Lung (tissue), 12 donors: Measurements from ENCODE around the gene HTRA2. TPM values are rescaled to one million over a fixed set of nuclear protein-coding genes. Genes with fewer than 3 reads are reported as not detected.

ENCODE experiments used
- ATAC-seq: fragments of 200-7000 bp; cut with Tn5 transposase; one replicate; pipeline ENCODE4 v1.9.1; 2020; ENCODE audit warnings: moderate number of reproducible peaks; ENCODE audit not compliant: insufficient read depth, low FRiP score
- DNase-seq, 3 donors: peaks; one replicate each; pipeline ENCODE4 v3.0.0-alpha.2; 2013 to 2017
- H3K27ac ChIP-seq, 2 donors: one replicate each; pipeline ENCODE4 v1.5.1; 2013; ENCODE audit warnings: mild to moderate bottlenecking in 2 of 2, moderate library complexity in 2 of 2, control low read depth in 1 of 2, inconsistent platforms in 1 of 2, low read depth in 1 of 2, low read length in 1 of 2
- H3K27me3 ChIP-seq, 3 donors: one replicate each; pipeline ENCODE4 v1.5.1; 2013; ENCODE audit warnings: low read length in 2 of 3; ENCODE audit not compliant: control insufficient read depth in 3 of 3, insufficient read depth in 3 of 3
- H3K36me3 ChIP-seq, 4 donors: one replicate each; pipeline ENCODE4 v1.5.1; 2013; ENCODE audit warnings: low read length in 4 of 4, mild to moderate bottlenecking in 1 of 4, moderate library complexity in 1 of 4; ENCODE audit not compliant: control insufficient read depth in 4 of 4, insufficient read depth in 4 of 4
- H3K4me1 ChIP-seq, 5 donors: one replicate each; pipeline ENCODE4 v1.5.1; 2013; ENCODE audit warnings: low read length in 5 of 5, mild to moderate bottlenecking in 2 of 5, moderate library complexity in 1 of 5; ENCODE audit not compliant: control insufficient read depth in 5 of 5, insufficient read depth in 5 of 5
- H3K4me3 ChIP-seq: one replicate; pipeline ENCODE4 v1.5.1; 2013; ENCODE audit warnings: mild to moderate bottlenecking, control low read depth, moderate library complexity
- H3K9ac ChIP-seq, 2 donors: one replicate each; pipeline ENCODE4 v1.5.1; 2013; ENCODE audit warnings: low read length in 2 of 2, control low read depth in 1 of 2; ENCODE audit not compliant: insufficient read depth in 1 of 2
- H3K9me3 ChIP-seq, 4 donors: one replicate each; pipeline ENCODE4 v1.5.1; 2013; ENCODE audit warnings: low read length in 3 of 4, mild to moderate bottlenecking in 1 of 4, moderate library complexity in 1 of 4; ENCODE audit not compliant: control insufficient read depth in 4 of 4, insufficient read depth in 3 of 4
- WGBS, 2 donors: extraction: QIAGEN DNeasy Blood & Tissue Kit; methylation state at CpG; one replicate each; pipeline ENCODE4 v1.1.7; 2013; 5-methylcytosine and 5-hydroxymethylcytosine counted together
- polyA plus RNA-seq, 2 donors: library from polyadenylated mRNA; stranded (reverse); fragments of 200-250 nt; gene quantifications; one replicate each; pipeline ENCODE4 v1.2.1, GENCODE V29; 2013
- total RNA-seq, 2 donors: library from RNA; depleted of rRNA in 1 of 2; stranded (reverse); fragments of >200 nt in 1 of 2; gene quantifications; one replicate each; pipeline ENCODE4 v1.2.1, GENCODE V29; 2014 to 2021
- TF ChIP-seq, protein P1 (sequence below): IDR thresholded peaks from 2 replicates; pipeline ENCODE4 v1.5.1; 2012; ENCODE audit warnings: mild to moderate bottlenecking; ENCODE audit errors: control extremely low read depth, extremely low read depth
- donor health status: control.
- donor health status: control.
- donor health status: Bipolar disorder and iron deficiency.
- donor health status: healthy.
- donor health status: DM: yes; HTN: yes; CAD: no.

Gene HTRA2
- total and polyA plus RNA-seq, 4 donors: 26.6 to 42.1 (median 31.6) TPM

DNA sequence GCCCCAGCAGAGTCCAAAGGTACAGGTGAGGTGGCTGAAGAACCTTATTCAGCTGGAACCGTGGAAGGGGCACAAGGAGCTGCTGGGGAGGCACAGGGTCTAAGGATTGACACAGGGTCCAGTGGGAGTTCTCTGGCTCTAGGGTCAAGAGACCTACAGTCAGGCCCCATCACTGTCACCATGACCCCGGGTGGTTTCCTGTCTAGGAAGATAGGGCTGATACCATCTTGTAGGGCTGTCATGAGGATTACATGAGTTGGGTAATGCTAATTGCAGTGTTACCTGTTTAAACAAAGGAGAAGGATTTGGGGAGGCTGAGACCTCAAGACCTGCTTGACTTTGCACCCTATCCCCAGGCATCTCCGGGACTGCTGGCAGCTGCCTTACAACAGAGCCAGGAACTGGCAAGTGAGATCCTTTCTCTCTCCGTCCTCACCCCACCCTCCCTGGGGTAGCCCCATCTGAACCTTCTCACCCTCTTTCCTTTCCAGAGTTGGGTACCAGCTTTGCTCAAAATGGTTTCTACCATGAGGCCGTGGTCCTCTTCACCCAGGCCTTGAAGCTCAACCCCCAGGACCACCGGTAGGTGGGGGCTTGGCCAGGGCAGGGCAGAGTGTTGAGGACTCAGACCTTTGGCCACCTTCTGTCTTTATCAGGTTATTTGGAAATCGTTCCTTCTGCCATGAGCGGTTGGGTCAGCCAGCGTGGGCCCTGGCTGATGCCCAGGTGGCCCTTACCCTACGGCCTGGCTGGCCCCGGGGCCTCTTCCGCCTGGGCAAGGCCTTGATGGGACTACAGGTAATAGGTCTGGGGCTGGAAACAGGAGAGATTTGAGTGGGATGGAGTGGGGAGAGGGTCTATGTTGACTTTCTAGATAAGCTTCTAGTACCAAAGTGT is 37.8 kb upstream of the HTRA2 start:
- ATAC-seq: no peak
- no peak overlapping the region for H3K27ac ChIP-seq
- TF ChIP-seq, protein P1, sequence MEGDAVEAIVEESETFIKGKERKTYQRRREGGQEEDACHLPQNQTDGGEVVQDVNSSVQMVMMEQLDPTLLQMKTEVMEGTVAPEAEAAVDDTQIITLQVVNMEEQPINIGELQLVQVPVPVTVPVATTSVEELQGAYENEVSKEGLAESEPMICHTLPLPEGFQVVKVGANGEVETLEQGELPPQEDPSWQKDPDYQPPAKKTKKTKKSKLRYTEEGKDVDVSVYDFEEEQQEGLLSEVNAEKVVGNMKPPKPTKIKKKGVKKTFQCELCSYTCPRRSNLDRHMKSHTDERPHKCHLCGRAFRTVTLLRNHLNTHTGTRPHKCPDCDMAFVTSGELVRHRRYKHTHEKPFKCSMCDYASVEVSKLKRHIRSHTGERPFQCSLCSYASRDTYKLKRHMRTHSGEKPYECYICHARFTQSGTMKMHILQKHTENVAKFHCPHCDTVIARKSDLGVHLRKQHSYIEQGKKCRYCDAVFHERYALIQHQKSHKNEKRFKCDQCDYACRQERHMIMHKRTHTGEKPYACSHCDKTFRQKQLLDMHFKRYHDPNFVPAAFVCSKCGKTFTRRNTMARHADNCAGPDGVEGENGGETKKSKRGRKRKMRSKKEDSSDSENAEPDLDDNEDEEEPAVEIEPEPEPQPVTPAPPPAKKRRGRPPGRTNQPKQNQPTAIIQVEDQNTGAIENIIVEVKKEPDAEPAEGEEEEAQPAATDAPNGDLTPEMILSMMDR: no peak
- no peaks in the 10 kb centered on the region for H3K4me1 ChIP-seq
- 96 to 98% methylated on average over 12 of the region's 12 CpGs for WGBS, 2 donors
- H3K9ac ChIP-seq: no peak overlapping the region
- no peak overlapping the region for H3K4me3 ChIP-seq
- no peak for DNase-seq
- H3K9me3 ChIP-seq: no peaks in the 10 kb centered on the region
- H3K27me3 ChIP-seq: peaks cover 0 to 10% (median 4%) of the 10 kb centered on the region in 3 donors
- H3K36me3 ChIP-seq: peaks cover 23 to 42% (median 38%) of the 10 kb centered on the region in 4 donors

DNA sequence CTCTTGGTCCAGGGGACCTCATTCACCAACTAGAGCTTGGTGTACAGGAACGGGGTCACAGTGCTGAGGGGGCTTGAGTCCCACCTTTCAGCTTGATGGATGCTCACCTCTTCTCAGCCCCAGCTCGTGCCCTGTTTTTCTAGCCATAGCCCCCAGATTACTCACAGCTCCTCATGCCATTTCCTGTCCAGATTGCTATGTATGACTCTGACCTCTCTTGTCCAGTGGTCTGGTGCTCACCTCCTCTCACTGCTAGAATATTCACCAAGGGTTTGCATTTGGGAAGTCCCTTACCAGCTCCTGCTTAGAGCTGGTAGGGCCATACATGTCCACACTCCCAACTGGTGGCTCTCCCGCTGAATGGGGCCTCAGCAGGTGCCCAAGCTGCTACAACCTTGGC is 36.2 kb upstream of the HTRA2 start:
- H3K27ac ChIP-seq: no peak overlapping the region
- no peak overlapping the region for H3K4me3 ChIP-seq
- H3K9me3 ChIP-seq: no peaks in the 10 kb centered on the region
- TF ChIP-seq, protein P1: no peak
- DNase-seq (no peak), ATAC-seq (no peak)
- WGBS, 2 donors: 95 to 96% methylated on average over 3 of the region's 3 CpGs
- peaks cover 23 to 42% (median 34%) of the 10 kb centered on the region in 4 donors for H3K36me3 ChIP-seq
- H3K27me3 ChIP-seq: peaks cover 0 to 26% (median 19%) of the 10 kb centered on the region in 3 donors
- no peak overlapping the region for H3K9ac ChIP-seq
- H3K4me1 ChIP-seq: peaks cover 0 to 11% (median 4%) of the 10 kb centered on the region in 5 donors

DNA sequence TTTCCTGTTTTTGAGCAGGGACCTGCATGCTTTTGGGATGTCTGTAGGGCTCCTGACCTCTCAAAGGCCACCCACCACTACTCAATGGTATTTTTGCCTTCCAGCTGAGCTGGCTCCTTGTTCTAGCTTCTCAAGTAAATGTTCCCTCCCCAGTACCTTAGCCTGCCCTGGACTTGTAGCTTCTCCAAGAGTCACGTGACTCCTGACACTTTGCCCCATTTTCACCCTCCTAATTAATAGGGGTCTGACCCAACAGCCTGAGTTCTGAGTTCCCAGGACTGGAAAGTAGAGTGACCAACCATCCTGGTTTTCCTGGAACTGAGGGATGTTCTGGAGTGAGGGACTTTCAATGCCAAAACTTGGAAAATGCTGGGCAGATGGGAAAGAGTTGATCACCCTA is 34.3 kb upstream of the HTRA2 start:
- ATAC-seq (no peak), DNase-seq (no peak)
- Histone ChIP-seq H3K4me3 (no peak overlapping the region), H3K36me3 (peaks cover 16 to 36% (median 26%) of the 10 kb centered on the region in 4 donors), H3K9me3 (no peaks in the 10 kb centered on the region), H3K9ac (no peak overlapping the region), H3K27me3 (peaks cover 0 to 43% (median 35%) of the 10 kb centered on the region in 3 donors), H3K27ac (no peak overlapping the region), H3K4me1 (peaks cover 0 to 21% (median 4%) of the 10 kb centered on the region in 5 donors)
- 92 to 100% methylated on average over 1 of the region's 1 CpG for WGBS, 2 donors
- TF ChIP-seq, protein P1: no peak
